Measurements from ENCODE around the gene KRTDAP.

DNA sequence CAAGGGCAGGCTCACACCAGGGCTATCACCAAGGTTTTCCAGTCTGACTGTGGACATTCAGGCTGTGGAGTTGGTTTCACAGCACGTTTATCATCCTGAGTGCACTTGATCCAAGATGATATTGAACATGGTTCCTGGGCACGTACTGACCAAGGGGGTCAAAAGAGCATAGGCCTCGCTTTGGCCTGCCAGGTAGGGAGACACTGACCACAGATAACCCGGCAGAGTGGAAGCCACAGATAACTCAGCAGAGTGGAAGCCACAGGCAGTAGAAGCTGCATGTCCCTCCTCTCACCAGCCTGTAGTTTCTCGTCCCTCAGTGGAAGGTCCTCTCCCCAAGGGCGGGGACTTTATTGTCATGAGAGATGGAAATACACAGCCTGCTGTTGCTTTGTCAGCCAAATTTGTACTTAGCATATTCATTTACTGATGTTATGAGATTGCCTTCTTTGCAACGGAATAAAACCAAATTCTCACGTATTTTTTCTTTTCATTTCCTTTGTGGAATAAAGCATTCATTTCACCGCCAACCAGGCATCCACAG is 8.8 kb upstream of the KRTDAP start:
- TF ChIP-seq POLR2A (IDR thresholded peaks at IDR 0.05; ENCODE audit: low read length) = no peak
- TF ChIP-seq GATA1 (IDR thresholded peaks at IDR 0.05; ENCODE audit: low read depth, low read length) = no peak

Data from erythroblast (primary cell).